Skeletal muscle satellite cell (primary cell): ENCODE measurements around the gene BRD3.

ENCODE experiments used
- H3K27me3 ChIP-seq: 2 replicates; pipeline ENCODE4 v1.7.0; 2013; ENCODE audit warnings: low read length; ENCODE audit not compliant: control insufficient read depth, insufficient read depth
- H3K36me3 ChIP-seq: 2 replicates; pipeline ENCODE4 v1.7.0; 2013; ENCODE audit warnings: mild to moderate bottlenecking, control low read depth, low read length; ENCODE audit not compliant: insufficient read depth
- H3K4me1 ChIP-seq: 2 replicates; pipeline ENCODE4 v1.7.0; 2013; ENCODE audit warnings: low read length; ENCODE audit not compliant: control insufficient read depth, insufficient read depth
- H3K4me2 ChIP-seq: 2 replicates; pipeline ENCODE4 v1.7.0; 2013; ENCODE audit warnings: mild to moderate bottlenecking, low read length
- H3K4me3 ChIP-seq: 2 replicates; pipeline ENCODE4 v1.7.0; 2013; ENCODE audit warnings: low read length
- H3K9ac ChIP-seq: 2 replicates; pipeline ENCODE4 v1.7.0; 2013; ENCODE audit warnings: mild to moderate bottlenecking, low read depth, low read length, moderate library complexity
- H3K9me3 ChIP-seq: replicated peaks from 2 replicates; pipeline ENCODE4 v1.7.0; 2013; ENCODE audit warnings: mild to moderate bottlenecking, control low read depth, low read length

The BRD3 gene

DNA sequence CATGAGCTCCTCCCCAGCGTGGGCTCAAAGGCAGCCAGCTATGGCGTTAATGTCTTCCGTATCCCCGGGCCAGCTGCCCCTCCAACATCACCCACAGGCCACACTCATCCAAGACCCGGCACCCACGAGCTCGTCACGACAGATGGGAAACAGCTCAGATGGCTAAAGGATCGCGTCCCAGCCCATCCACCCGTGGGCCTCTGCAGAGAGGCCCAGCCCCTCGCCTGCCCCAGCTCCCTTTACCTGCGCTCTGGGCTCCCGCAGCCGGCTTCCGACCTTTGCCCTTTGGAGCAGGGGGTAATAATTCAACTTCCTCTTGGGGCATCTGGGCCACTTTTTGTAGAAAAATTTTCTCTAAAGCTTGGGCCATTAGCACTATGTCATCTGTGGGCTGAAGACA, 16.5 kb downstream of the BRD3 start:
- H3K4me2 ChIP-seq = no peak overlapping the region
- H3K9me3 ChIP-seq = no peaks in the 10 kb centered on the region
- H3K4me1 ChIP-seq = peaks cover 14% of the 10 kb centered on the region
- H3K9ac ChIP-seq = no peak overlapping the region
- H3K36me3 ChIP-seq = peaks cover 50% of the 10 kb centered on the region
- H3K27me3 ChIP-seq = no peaks in the 10 kb centered on the region
- H3K4me3 ChIP-seq = no peak overlapping the region

DNA sequence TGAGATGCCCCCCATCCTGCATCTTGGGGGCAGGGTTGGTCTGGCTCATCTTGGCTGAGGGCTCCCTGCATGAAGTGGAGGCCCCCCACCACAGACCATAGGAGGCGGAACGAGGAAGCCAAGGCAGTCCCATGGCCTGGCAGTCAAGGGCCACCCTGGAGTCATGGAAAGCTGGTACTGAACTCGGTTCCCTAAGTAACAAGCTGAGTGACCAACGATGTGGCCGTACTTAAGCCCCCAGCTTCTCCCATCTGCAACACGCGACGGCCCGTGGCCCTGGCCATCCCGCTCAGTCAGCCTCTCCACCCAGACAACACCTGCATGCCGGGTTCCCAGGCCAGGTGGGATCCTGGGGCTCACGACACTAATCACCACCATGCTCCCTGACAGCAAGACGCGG, 17.1 kb downstream of the BRD3 start:
- no peaks in the 10 kb centered on the region for H3K27me3 ChIP-seq
- H3K36me3 ChIP-seq = peaks cover 54% of the 10 kb centered on the region
- no peaks in the 10 kb centered on the region for H3K9me3 ChIP-seq
- H3K4me2 ChIP-seq = no peak overlapping the region
- H3K4me1 ChIP-seq = peaks cover 8% of the 10 kb centered on the region
- H3K4me3 ChIP-seq = no peak overlapping the region
- H3K9ac ChIP-seq = no peak overlapping the region

DNA sequence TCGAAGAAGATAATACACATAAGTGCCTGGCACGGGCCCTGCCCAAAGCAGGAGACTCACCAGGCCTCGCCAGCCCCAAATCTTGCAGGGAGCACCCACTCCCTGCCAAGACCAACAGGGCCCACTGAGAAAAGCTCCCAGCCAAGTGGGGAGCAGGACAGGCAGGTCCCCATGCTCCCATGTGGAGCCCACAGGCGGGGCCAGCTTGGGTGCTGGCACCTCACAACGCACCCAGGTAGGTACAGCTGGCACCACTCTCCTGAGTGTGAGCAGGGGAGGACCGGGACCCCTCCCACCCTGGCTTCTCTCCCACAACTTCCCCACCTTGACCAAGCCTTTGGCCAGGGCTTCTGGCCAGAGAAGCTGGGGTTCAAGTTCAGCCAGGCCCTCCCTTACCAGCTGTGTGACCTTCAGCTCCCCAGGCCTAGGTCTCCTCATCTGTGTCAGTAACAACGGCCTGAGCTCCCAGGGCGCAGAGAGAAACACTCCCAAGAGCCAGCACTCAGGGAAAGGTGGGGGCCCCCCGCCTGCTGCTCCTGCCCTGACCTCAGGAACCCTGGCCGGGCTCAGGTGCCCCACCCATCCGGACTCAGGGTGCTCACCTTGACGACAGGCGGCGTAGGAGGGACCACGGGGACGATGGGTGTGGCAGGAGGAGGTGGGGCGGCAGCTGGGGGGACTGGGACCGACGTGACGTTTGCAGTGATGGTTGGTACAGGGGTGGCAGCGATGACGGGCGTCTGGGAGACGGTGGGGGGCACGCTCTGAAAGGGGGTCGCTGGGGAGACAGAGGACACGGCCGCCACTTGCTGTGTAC, 17.8 kb downstream of the BRD3 start:
- Histone ChIP-seq H3K9ac (no peak overlapping the region), H3K36me3 (peaks cover 59% of the 10 kb centered on the region), H3K4me3 (no peak overlapping the region), H3K4me2 (no peak overlapping the region), H3K4me1 (peaks cover under 1% of the 10 kb centered on the region), H3K27me3 (no peaks in the 10 kb centered on the region), H3K9me3 (no peaks in the 10 kb centered on the region)

DNA sequence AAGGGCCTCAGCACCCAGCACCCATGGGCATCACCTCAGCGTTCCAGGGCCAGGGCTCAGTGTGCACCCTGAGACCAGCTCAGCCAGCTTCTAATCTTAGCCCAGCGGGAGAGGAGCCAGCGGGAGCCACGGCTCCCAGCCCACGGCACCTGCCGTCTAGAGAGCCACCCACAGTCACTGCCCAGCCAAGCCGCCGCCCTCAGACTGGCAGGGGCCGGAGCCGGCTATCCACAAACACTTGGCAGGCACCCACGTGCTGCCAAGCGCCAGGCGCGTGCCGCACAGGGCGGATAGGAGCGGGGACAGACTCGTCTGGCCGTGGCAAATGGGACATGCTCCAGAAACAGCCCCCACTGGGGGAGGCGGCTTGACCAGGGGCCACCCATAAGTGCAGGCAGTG, 18.6 kb downstream of the BRD3 start:
- no peak overlapping the region for H3K4me3 ChIP-seq
- no peaks in the 10 kb centered on the region for H3K4me1 ChIP-seq
- no peaks in the 10 kb centered on the region for H3K9me3 ChIP-seq
- no peak overlapping the region for H3K9ac ChIP-seq
- no peaks in the 10 kb centered on the region for H3K27me3 ChIP-seq
- no peak overlapping the region for H3K4me2 ChIP-seq
- peaks cover 67% of the 10 kb centered on the region for H3K36me3 ChIP-seq

DNA sequence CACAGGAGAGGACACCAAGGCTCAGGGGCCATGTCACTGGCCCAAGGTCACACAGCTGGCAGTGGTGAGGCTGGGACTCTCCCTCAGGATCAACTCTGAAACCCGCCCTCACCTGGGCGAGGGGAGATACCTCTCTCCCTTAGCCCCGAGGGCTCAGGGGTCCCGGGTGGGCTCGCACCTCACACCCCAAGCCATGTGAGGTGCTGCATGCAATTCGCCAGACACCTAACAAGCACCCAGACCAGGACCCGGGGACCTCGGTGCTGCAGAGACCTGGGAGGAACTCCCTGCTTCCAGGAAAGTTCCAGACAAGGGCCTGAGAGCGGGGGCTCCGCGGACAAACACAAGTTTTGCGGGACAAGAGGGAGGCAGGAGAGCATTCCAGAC, 19.3 kb downstream of the BRD3 start:
- Histone ChIP-seq H3K9me3 (no peaks in the 10 kb centered on the region), H3K4me1 (no peaks in the 10 kb centered on the region), H3K27me3 (no peaks in the 10 kb centered on the region), H3K4me3 (no peak overlapping the region), H3K4me2 (no peak overlapping the region), H3K36me3 (peaks cover 72% of the 10 kb centered on the region), H3K9ac (no peak overlapping the region)

DNA sequence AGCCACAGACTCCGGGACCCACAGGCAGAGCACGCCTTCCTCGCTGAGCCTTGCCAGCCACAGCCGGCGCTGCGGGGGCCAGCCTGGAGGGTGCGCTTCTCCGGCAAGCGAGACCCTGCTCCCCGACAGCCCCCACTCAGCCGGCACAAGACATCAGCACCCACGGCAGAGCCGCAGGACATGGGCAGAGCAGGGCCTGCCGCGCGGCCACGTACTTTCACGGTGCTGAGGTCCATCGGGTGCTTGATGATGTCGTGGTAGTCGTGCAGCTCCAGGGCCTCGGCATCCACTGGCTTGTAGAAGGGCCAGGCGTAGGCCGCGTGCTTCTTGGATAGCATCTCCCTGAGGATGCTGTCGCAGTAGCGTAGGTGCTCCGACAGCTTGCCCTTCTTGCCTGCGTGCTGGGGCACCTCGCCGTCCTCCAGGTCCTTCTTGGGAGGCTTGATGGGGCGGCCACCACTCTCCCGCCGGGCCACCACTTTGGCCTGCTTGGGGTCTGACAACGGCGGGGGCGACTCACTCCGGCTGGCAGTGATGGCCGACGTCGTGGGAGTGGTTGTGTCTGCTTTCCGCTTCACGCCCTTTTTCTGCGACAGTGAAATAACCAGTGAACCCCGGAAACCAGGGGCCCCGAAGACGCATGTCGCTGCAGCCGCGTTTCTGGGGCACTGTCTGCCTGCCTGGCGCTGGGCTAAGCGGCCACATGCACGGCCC, 19.8 kb downstream of the BRD3 start:
- H3K9me3 ChIP-seq = no peaks in the 10 kb centered on the region
- no peaks in the 10 kb centered on the region for H3K4me1 ChIP-seq
- peaks cover 70% of the 10 kb centered on the region for H3K36me3 ChIP-seq
- H3K27me3 ChIP-seq = no peaks in the 10 kb centered on the region
- H3K4me2 ChIP-seq = no peak overlapping the region
- H3K4me3 ChIP-seq = no peak overlapping the region
- H3K9ac ChIP-seq = no peak overlapping the region

DNA sequence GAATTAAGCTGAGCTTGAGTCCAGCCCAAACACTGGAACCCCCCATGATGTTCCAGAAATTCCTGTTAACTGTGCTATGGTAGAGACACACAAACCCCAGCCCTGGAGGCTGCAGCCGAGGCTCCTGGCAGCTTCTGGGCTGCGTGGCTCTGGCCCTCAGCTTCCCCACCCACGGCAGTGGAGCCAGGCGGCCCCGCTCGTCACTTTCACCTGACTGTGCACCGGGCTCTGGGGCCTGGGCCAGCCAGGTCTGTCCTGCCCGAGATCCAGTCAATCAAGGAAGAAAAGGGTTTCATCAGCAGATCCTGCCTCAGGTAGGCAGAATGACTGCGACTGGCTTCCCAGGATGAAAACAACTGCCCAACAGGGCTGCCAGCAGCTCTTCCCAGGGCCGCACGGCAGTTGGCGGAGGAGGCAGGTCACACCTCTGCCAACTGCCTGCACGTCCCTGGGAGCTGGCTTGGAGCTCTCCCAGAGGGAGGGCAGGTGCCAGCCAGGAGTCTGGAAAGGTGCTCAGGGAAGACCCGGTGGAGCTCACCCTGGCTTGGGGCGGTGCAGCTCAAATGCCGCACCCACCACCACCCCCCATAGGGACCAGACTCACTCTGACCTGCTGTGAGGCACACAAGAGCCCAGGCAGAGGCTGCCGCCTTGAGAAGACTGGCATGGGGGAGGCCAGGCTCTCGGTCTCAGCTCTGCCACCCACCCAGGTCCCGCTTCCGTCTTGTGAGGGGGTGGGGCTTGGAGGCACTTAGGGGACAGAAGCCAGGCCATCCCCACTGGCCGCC, 20.7 kb downstream of the BRD3 start:
- Histone ChIP-seq H3K9ac (no peak overlapping the region), H3K36me3 (peaks cover 64% of the 10 kb centered on the region), H3K9me3 (no peaks in the 10 kb centered on the region), H3K27me3 (no peaks in the 10 kb centered on the region), H3K4me3 (no peak overlapping the region), H3K4me2 (no peak overlapping the region), H3K4me1 (no peaks in the 10 kb centered on the region)

DNA sequence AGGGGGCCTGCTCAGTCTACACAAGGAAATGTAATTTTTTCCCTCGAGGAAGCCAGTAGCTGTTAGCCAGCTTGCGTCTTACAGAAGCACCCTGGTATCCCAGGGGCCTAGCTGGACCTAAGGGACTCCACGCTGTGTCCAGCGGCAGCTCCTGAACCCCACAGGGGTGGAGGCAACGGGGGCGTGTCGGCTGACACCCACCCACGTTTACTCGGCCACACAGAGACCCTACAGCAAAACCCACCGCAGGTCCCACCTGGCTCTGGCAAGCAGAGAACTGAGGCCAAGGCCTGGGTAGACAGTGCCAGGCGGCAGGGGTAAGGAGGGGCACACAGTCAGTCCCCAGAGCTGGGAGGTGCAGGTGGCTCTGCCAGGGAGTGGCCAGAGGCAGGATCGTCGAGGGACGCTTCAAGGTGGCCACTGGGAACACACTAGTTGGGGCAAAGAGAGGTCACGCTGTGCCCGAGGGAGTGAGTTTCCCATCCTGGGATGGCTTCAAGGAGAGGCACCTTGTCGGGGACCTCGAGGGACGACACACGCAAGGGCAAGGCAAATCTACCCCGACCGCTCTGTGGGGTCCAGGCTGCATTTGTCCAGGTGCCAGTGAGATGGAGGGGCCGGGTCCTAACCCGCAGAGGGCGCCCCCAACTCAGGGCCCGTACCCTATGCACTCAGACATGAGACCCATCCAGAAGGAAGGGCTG, 21.8 kb downstream of the BRD3 start:
- no peak overlapping the region for H3K9ac ChIP-seq
- peaks cover 2% of the 10 kb centered on the region for H3K4me1 ChIP-seq
- H3K4me2 ChIP-seq = no peak overlapping the region
- H3K4me3 ChIP-seq = no peak overlapping the region
- H3K27me3 ChIP-seq = no peaks in the 10 kb centered on the region
- H3K36me3 ChIP-seq = peaks cover 64% of the 10 kb centered on the region
- H3K9me3 ChIP-seq = no peaks in the 10 kb centered on the region

DNA sequence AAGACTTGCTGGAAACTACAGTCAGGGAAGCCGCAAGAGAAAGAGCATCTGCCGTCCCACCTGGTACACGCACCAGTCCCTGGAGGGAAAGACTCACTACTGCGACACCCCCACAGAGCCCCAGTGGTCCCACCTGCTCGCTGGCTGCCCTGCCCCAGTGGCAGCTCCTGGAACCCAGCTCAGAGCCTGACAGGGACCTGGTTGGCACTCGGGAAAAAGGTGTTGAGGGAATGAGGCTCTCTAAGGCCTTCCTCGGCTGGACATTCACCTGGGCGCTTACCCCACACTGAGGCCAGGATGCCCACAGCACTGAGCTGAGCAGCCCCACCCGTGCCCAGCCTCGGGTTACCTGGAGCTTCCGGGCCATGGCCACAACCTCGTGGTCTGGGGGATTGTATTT, 22.9 kb downstream of the BRD3 start:
- no peaks in the 10 kb centered on the region for H3K27me3 ChIP-seq
- H3K9me3 ChIP-seq = no peaks in the 10 kb centered on the region
- H3K9ac ChIP-seq = no peak overlapping the region
- peaks cover 62% of the 10 kb centered on the region for H3K36me3 ChIP-seq
- H3K4me1 ChIP-seq = peaks cover 7% of the 10 kb centered on the region
- H3K4me2 ChIP-seq = no peak overlapping the region
- H3K4me3 ChIP-seq = no peak overlapping the region

DNA sequence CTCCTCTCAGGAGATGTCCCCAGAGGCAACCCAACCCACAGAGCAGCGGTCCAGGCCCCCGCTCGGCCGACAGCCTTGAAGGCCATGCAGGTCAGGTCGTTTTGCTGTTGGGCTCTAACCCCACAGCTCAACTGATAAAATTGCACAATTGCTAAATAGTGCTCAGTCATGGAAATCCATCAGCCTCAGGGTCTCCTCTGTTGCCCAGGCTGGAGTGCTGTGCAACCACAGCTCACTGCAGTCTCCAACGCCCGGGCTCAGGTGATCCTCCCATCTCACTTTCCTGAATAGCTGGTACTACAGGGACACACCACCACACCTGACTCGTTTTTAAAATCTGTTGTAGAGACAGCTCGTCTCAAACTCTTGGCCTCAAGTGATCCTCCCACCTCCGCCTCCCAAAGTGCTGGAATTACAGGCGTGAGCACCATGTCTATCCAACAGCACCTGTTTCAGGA, 24.3 kb downstream of the BRD3 start:
- no peak overlapping the region for H3K4me2 ChIP-seq
- H3K4me1 ChIP-seq = peaks cover 7% of the 10 kb centered on the region
- no peaks in the 10 kb centered on the region for H3K27me3 ChIP-seq
- H3K9me3 ChIP-seq = no peaks in the 10 kb centered on the region
- H3K9ac ChIP-seq = no peak overlapping the region
- no peak overlapping the region for H3K4me3 ChIP-seq
- peaks cover 62% of the 10 kb centered on the region for H3K36me3 ChIP-seq

DNA sequence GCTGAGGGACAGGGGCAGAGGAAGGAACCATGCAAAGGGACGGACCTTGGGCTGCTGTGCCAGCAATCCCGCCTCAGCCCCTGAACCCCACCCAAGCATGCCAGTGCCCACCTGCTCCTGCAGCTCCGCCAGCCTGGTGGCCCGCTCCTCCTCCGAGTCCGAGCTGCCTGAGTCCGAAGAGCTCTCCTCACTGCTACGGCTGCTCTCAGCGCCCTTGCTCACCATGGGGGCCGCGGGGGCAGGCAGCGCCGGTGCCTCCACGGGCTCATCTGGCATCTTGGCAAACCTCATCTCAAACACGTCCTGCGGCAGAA, 26.2 kb downstream of the BRD3 start:
- Histone ChIP-seq H3K9ac (no peak overlapping the region), H3K9me3 (no peaks in the 10 kb centered on the region), H3K36me3 (peaks cover 62% of the 10 kb centered on the region), H3K27me3 (no peaks in the 10 kb centered on the region), H3K4me3 (no peak overlapping the region), H3K4me2 (no peak overlapping the region), H3K4me1 (peaks cover 7% of the 10 kb centered on the region)
